HFF-Myc (cell line): ENCODE data around the gene PHKG1.
"Not testable (repeated sequence)": the region's sequence is repeated elsewhere in the genome, so short reads cannot be mapped to it uniquely, and the experiment has no call there.

ENCODE experiments used
- DNase-seq: peaks from one replicate; pipeline ENCODE4 v3.0.0-alpha.2; 2011; ENCODE audit warnings: low read depth; ENCODE audit errors: extremely low read depth
- H3K4me3 ChIP-seq: replicated peaks from 2 replicates; pipeline ENCODE4 v1.5.1; 2011; ENCODE audit warnings: low read depth, mild to moderate bottlenecking, control low read depth, low read length
- TF ChIP-seq, protein P1 (sequence below): IDR thresholded peaks from 2 replicates; pipeline ENCODE4 v1.5.1; 2012; ENCODE audit warnings: mild to moderate bottlenecking, low read depth, low read length, control low read depth; ENCODE audit errors: missing control alignments

The PHKG1 gene

DNA sequence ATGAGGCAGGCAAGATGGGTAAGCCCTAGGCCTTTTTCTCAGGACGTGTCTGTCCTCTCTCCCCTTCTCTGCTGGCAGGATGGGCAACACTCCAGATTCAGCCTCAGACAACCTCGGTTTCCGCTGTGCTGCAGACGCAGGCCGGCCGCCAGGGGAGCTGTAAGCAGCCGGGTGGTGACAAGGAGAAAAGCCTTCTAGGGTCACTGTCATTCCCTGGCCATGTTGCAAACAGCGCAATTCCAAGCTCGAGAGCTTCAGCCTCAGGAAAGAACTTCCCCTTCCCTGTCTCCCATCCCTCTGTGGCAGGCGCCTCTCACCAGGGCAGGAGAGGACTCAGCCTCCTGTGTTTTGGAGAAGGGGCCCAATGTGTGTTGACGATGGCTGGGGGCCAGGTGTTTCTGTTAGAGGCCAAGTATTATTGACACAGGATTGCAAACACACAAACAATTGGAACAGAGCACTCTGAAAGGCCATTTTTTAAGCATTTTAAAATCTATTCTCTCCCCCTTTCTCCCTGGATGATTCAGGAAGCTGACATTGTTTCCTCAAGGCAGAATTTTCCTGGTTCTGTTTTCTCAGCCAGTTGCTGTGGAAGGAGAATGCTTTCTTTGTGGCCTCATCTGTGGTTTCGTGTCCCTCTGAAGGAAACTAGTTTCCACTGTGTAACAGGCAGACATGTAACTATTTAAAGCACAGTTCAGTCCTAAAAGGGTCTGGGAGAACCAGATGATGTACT is 13.1 kb downstream of the PHKG1 start:
- peak; percentile 56 for DNase-seq
- no peak overlapping the region for H3K4me3 ChIP-seq
- TF ChIP-seq, protein P1, sequence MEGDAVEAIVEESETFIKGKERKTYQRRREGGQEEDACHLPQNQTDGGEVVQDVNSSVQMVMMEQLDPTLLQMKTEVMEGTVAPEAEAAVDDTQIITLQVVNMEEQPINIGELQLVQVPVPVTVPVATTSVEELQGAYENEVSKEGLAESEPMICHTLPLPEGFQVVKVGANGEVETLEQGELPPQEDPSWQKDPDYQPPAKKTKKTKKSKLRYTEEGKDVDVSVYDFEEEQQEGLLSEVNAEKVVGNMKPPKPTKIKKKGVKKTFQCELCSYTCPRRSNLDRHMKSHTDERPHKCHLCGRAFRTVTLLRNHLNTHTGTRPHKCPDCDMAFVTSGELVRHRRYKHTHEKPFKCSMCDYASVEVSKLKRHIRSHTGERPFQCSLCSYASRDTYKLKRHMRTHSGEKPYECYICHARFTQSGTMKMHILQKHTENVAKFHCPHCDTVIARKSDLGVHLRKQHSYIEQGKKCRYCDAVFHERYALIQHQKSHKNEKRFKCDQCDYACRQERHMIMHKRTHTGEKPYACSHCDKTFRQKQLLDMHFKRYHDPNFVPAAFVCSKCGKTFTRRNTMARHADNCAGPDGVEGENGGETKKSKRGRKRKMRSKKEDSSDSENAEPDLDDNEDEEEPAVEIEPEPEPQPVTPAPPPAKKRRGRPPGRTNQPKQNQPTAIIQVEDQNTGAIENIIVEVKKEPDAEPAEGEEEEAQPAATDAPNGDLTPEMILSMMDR, result peak; percentile 84

DNA sequence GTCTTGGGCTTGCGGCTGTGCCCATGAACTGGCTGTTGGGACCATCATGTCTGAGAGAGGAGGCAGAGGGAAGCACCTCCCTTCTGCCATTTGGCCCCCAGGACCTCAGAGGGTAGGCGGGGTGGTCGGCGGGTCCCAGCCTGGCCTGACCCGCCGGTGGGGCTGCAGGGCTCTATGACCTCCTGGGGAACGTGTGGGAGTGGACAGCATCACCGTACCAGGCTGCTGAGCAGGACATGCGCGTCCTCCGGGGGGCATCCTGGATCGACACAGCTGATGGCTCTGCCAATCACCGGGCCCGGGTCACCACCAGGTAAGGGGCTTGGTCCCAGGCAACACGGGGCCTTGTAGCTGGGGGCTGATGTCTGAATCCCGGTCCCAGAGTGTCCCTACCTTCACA is 14.6 kb downstream of the PHKG1 start:
- H3K4me3 ChIP-seq, result no peak overlapping the region
- TF ChIP-seq, protein P1, result no peak

DNA sequence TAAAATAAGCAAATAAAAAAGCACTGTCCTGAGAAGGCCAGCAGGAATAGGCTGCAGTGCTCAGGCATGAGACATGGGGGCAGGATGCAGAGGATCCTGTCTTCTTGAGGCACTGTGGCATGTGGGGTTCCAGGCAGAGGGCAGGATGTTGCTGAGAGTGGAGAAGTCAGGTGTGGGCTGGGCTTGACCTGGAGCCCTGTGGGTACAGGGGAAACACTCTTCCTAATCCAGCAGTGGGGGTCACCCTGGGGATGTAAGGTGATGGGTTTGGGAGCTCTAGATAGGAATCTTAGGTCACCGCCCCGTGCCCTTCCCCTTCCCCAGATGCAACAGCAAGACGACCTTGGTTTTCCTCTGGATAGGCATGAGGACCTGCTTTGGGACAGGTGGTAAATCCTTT is 15.1 kb downstream of the PHKG1 start:
- no peak for DNase-seq
- TF ChIP-seq, protein P1, result no peak

More for the DNA sequence above, 14.6 kb downstream of the PHKG1 start:
- DNase-seq, result no peak

DNA sequence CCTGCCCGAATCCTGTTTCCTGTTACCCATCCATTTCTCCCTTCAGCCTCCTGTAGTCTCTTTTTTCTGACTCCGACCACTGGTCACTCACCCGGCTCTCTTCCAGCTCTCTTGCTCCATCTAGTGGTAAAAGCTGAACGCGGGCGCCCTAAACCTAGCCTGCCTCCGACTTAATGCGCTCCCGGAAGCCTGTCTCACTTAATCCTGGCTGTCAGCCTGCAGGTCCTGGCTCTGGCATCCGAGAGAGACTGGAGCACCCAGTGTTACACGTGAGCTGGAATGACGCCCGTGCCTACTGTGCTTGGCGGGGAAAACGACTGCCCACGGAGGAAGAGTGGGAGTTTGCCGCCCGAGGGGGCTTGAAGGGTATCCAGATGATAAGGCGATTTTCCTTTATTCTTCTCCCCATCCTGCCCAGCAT is 18.4 kb downstream of the PHKG1 start:
- DNase-seq, result peak; percentile 62
- no peak overlapping the region for H3K4me3 ChIP-seq
- TF ChIP-seq, protein P1, result peak; percentile 96

More for the DNA sequence above, 15.1 kb downstream of the PHKG1 start:
- no peak overlapping the region for H3K4me3 ChIP-seq

DNA sequence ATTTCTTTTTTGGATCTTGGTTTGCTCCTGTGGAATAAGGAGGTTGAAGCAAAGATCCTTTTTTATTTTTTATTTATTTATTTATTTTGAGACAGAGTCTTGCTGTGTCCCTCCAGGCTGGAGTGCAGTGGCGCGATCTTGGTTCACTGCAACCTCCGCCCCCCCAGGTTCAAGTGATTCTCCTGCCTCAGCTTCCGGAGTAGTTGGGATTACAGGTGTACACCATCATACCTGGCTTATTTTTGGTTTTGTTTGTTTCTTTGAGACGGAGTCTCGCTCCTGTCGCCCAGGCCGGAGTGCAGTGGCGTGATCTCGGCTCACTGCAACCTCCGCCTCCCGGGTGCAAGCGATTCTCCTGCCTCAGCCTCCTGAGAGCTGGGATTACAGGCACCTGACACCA is 26.4 kb downstream of the PHKG1 start:
- H3K4me3 ChIP-seq, DNase-seq: not testable (repeated sequence)

DNA sequence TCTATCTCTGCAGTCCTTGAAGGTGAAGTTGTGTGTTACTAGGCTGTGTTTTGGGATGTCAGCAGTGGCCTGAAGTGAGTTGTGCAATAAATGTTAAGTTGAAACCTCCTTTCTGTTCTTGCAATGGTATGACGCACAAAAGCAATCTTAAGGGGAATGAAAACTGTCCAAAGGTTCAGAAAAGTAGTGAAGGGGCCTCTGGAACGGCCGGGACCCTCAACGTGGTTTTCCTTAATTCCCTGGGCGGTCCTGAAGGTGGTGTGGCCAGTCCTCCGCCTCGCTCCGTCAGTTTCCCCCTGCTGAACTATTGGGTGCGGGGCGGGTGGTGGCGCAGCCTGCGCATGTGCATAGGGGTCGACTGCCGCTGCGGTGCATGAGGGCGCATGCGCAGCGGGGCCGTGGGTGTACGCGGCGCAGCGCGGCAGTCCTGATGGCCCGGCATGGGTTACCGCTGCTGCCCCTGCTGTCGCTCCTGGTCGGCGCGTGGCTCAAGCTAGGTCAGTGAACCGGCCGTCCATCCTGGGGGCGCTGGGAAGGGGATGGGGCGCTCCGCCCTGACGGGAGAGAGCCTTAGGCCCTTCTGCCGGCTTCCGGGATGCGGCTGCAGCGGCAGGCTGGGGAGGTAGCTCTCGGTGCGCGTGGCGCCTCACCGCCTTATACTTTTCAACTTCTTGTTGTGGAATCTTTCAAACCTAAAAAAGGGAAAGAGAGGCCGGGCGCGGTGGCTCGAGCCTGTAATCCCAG is 28.7 kb downstream of the PHKG1 start, which contains the start of gene SUMF2:
Gene SUMF2 (plus strand): TSS at position 405 of the 744 bp plus-strand sequence. CDS start 26 bp downstream, at position 431.
- DNase-seq, result peak; percentile 61
- TF ChIP-seq, protein P1, result no peak
- H3K4me3 ChIP-seq, result peak within 1 kb of the TSS; percentile 79

DNA sequence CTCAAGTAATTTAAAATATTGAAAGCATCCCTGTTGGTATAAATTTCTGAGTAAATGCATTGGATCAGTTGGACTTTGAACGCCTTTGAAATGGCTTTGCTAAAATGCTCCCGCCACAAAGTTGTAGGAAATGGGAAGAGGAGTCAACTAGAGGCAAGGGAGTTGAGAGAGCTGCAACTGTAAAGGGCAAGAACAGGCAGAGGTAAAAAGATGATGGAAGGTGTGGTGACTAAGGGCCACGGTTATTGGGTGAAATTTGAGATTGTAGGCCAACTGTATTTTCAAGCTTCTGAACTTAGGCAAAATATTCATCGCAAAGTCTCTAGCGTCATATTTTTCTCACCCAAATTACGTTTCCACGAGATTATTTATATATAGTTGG is 29.3 kb downstream of the PHKG1 start:
- peak overlapping the region; percentile 79 for H3K4me3 ChIP-seq
- no peak for DNase-seq

More for the DNA sequence above, 29.3 kb downstream of the PHKG1 start:
- TF ChIP-seq, protein P1, result no peak
